ENCODE measurements around the gene PARD3. TPM values are rescaled to one million over a fixed set of nuclear protein-coding genes. Genes with fewer than 3 reads are reported as not detected.

The PARD3 gene
- total RNA-seq, 4 donors from 2014 or later = 98.9 to 122 (median 105) TPM

GRCh38 chr10:34219753-34220548 is 595.1 kb downstream of the PARD3 start:
- H3K9me3 ChIP-seq = no peaks in the 10 kb centered on the region
- intact Hi-C loops (cut with DNase I) = no loop called here
- DNase-seq (ENCODE audit: extremely low spot score) = no peak
- peaks cover 0 to 11% (median 0%) of the 10 kb centered on the region in 4 donors for H3K4me1 ChIP-seq
- no peak overlapping the region for H3K4me3 ChIP-seq
- no peaks in the 10 kb centered on the region for H3K36me3 ChIP-seq
- WGBS = 70% methylated on average over 10 of the region's 10 CpGs
- no peak overlapping the region for H3K27ac ChIP-seq (replicated peaks in 1 of 4)
- no peak for TF ChIP-seq CTCF (IDR thresholded peaks at IDR 0.05)
- no peak for TF ChIP-seq POLR2A (IDR thresholded peaks at IDR 0.05; ENCODE audit: low read depth)
- TF ChIP-seq POLR2AphosphoS5 (IDR thresholded peaks at IDR 0.05) = no peak
- TF ChIP-seq EP300 (IDR thresholded peaks at IDR 0.05) = no peak
- no peaks in the 10 kb centered on the region for H3K27me3 ChIP-seq

- no peak for TF ChIP-seq POLR2A (IDR thresholded peaks at IDR 0.05; ENCODE audit: low read depth)
- no peak for TF ChIP-seq CTCF (IDR thresholded peaks at IDR 0.05)
- TF ChIP-seq POLR2AphosphoS5 (IDR thresholded peaks at IDR 0.05) = no peak
- TF ChIP-seq EP300 (IDR thresholded peaks at IDR 0.05) = no peak
- WGBS = 90% methylated on average over 7 of the region's 7 CpGs
- no peaks in the 10 kb centered on the region for H3K9me3 ChIP-seq
- DNase-seq (ENCODE audit: extremely low spot score) = no peak
- no peak overlapping the region for H3K27ac ChIP-seq (replicated peaks in 1 of 4)
- no peak overlapping the region for H3K4me3 ChIP-seq
- H3K27me3 ChIP-seq = no peaks in the 10 kb centered on the region
- intact Hi-C loops (cut with DNase I) = no loop called here
- H3K4me1 ChIP-seq = peaks cover 0 to 11% (median 0%) of the 10 kb centered on the region in 4 donors
- peaks cover 0 to 3% (median 0%) of the 10 kb centered on the region in 4 donors for H3K36me3 ChIP-seq
These were observed 597.6 kb downstream of the PARD3 start for GRCh38 chr10:34217524-34217923.

GRCh38 chr10:34216348-34216945 is 598.6 kb downstream of the PARD3 start:
- no peaks in the 10 kb centered on the region for H3K27me3 ChIP-seq
- DNase-seq (ENCODE audit: extremely low spot score) = no peak
- TF ChIP-seq POLR2AphosphoS5 (IDR thresholded peaks at IDR 0.05) (no peak), EP300 (IDR thresholded peaks at IDR 0.05) (no peak), CTCF (IDR thresholded peaks at IDR 0.05) (no peak), POLR2A (IDR thresholded peaks at IDR 0.05; ENCODE audit: low read depth) (no peak)
- H3K4me3 ChIP-seq = no peak overlapping the region
- H3K27ac ChIP-seq (replicated peaks in 1 of 4) = no peak overlapping the region
- H3K4me1 ChIP-seq = peaks cover 0 to 11% (median 0%) of the 10 kb centered on the region in 4 donors
- intact Hi-C loops (cut with DNase I) = no loop called here
- WGBS = 88% methylated on average over 2 of the region's 2 CpGs
- H3K36me3 ChIP-seq = peaks cover 0 to 3% (median 0%) of the 10 kb centered on the region in 4 donors
- no peaks in the 10 kb centered on the region for H3K9me3 ChIP-seq

- intact Hi-C loops (cut with DNase I) = no loop called here
- Histone ChIP-seq H3K27me3 (no peaks in the 10 kb centered on the region), H3K4me1 (no peaks in the 10 kb centered on the region), H3K36me3 (peaks cover 0 to 3% (median 0%) of the 10 kb centered on the region in 4 donors), H3K4me3 (no peak overlapping the region), H3K27ac (replicated peaks in 1 of 4) (no peak overlapping the region), H3K9me3 (no peaks in the 10 kb centered on the region)
- TF ChIP-seq POLR2AphosphoS5 (IDR thresholded peaks at IDR 0.05) (no peak), EP300 (IDR thresholded peaks at IDR 0.05) (no peak), POLR2A (IDR thresholded peaks at IDR 0.05; ENCODE audit: low read depth) (no peak)
- no peak for DNase-seq (ENCODE audit: extremely low spot score)
- 94% methylated on average over 5 of the region's 5 CpGs for WGBS
These were observed 601.3 kb downstream of the PARD3 start for GRCh38 chr10:34213805-34214197.

GRCh38 chr10:34213193-34213804 is 601.8 kb downstream of the PARD3 start:
- H3K4me1 ChIP-seq = no peaks in the 10 kb centered on the region
- intact Hi-C loops (cut with DNase I) = no loop called here
- no peak overlapping the region for H3K4me3 ChIP-seq
- peaks cover 0 to 3% (median 0%) of the 10 kb centered on the region in 4 donors for H3K36me3 ChIP-seq
- WGBS = 94% methylated on average over 5 of the region's 6 CpGs
- no peaks in the 10 kb centered on the region for H3K27me3 ChIP-seq
- TF ChIP-seq CTCF (IDR thresholded peaks at IDR 0.05) (no peak), EP300 (IDR thresholded peaks at IDR 0.05) (no peak), POLR2A (IDR thresholded peaks at IDR 0.05; ENCODE audit: low read depth) (no peak)
- H3K9me3 ChIP-seq = no peaks in the 10 kb centered on the region
- H3K27ac ChIP-seq (replicated peaks in 1 of 4) = no peak overlapping the region
- no peak for DNase-seq (ENCODE audit: extremely low spot score)
